ENCODE data around the gene ABCD1.
A peak's percentile ranks its signal among the peaks of the same experiment; 100 is the strongest.

ABCD1 gene

GRCh38 chrX:153782313-153782712, 57.7 kb downstream of the ABCD1 start:
- no peak for DNase-seq (ENCODE audit: low read depth)
- H3K4me3 ChIP-seq (ENCODE audit: low read length): no peak overlapping the region
- peak; percentile 17 for TF ChIP-seq CTCF (conservative IDR thresholded peaks at IDR 0.05; ENCODE audit: low read depth, low read length)

GRCh38 chrX:153782871-153783270, 58.2 kb downstream of the ABCD1 start:
- DNase-seq (ENCODE audit: low read depth): no peak
- H3K4me3 ChIP-seq (ENCODE audit: low read length): no peak overlapping the region
- no peak for TF ChIP-seq CTCF (conservative IDR thresholded peaks at IDR 0.05; ENCODE audit: low read depth, low read length)

- TF ChIP-seq CTCF (conservative IDR thresholded peaks at IDR 0.05; ENCODE audit: low read depth, low read length): no peak
- DNase-seq (ENCODE audit: low read depth): no peak
- no peak overlapping the region for H3K4me3 ChIP-seq (ENCODE audit: low read length)
These were observed 58.8 kb downstream of the ABCD1 start for GRCh38 chrX:153783378-153784013.

GRCh38 chrX:153784325-153784967, 59.8 kb downstream of the ABCD1 start:
- TF ChIP-seq CTCF (conservative IDR thresholded peaks at IDR 0.05; ENCODE audit: low read depth, low read length): no peak
- no peak overlapping the region for H3K4me3 ChIP-seq (ENCODE audit: low read length)
- no peak for DNase-seq (ENCODE audit: low read depth)

- no peak for DNase-seq (ENCODE audit: low read depth)
- TF ChIP-seq CTCF (conservative IDR thresholded peaks at IDR 0.05; ENCODE audit: low read depth, low read length): no peak
- H3K4me3 ChIP-seq (ENCODE audit: low read length): no peak overlapping the region
These were observed 62.0 kb downstream of the ABCD1 start for GRCh38 chrX:153786669-153787068.

- H3K4me3 ChIP-seq (ENCODE audit: low read length): no peak overlapping the region
- DNase-seq (ENCODE audit: low read depth): no peak
- no peak for TF ChIP-seq CTCF (conservative IDR thresholded peaks at IDR 0.05; ENCODE audit: low read depth, low read length)
These were observed 65.0 kb downstream of the ABCD1 start for GRCh38 chrX:153789654-153790053.

Measured in retinal pigment epithelial cell (primary cell).